IMR-90 (cell line): ENCODE results near the gene EPN1.

Source experiments
- BHLHE40 ChIP-seq: fragments of 150-350 bp; IDR thresholded peaks from 2 replicates; pipeline ENCODE4 v1.6.1; 2016; ENCODE audit warnings: mild to moderate bottlenecking, low read depth, low read length
- CEBPB ChIP-seq: IDR thresholded peaks from 2 replicates; pipeline ENCODE4 v1.6.1; 2012; ENCODE audit warnings: low read depth, low read length, improper control_type of control experiment
- CTCF ChIP-seq: conservative IDR thresholded peaks from 2 replicates; pipeline ENCODE4 v1.5.1; 2012; ENCODE audit warnings: mild to moderate bottlenecking, low read depth, low read length, improper control_type of control experiment
- MAFK ChIP-seq: IDR thresholded peaks from 2 replicates; pipeline ENCODE4 v1.6.1; 2012; ENCODE audit warnings: low read depth, low read length, improper control_type of control experiment
- MAZ ChIP-seq: IDR thresholded peaks from 2 replicates; pipeline ENCODE4 v1.6.1; 2012; ENCODE audit warnings: low read depth, mild to moderate bottlenecking, low read length, improper control_type of control experiment, moderate library complexity, borderline replicate concordance
- MXI1 ChIP-seq: IDR thresholded peaks from 2 replicates; pipeline ENCODE4 v1.6.1; 2012; ENCODE audit warnings: low read depth, mild to moderate bottlenecking, low read length, moderate library complexity, borderline replicate concordance
- NFE2L2 ChIP-seq: fragments of 150-350 bp; IDR thresholded peaks from 2 replicates; pipeline ENCODE4 v1.6.1; 2016; ENCODE audit warnings: low read depth, mild to moderate bottlenecking, low read length
- POLR2A ChIP-seq: IDR thresholded peaks from 2 replicates; pipeline ENCODE4 v1.6.1; 2012; ENCODE audit warnings: mild to moderate bottlenecking, low read depth, low read length
- RAD21 ChIP-seq: IDR thresholded peaks from 2 replicates; pipeline ENCODE4 v1.6.1; 2012; ENCODE audit warnings: low read length, improper control_type of control experiment
- RCOR1 ChIP-seq: IDR thresholded peaks from 2 replicates; pipeline ENCODE4 v1.6.1; 2012; ENCODE audit warnings: mild to moderate bottlenecking, low read length, improper control_type of control experiment; ENCODE audit not compliant: insufficient replicate concordance
- RFX5 ChIP-seq: IDR thresholded peaks from 2 replicates; pipeline ENCODE4 v1.8.0; 2012; ENCODE audit warnings: low read depth, mild to moderate bottlenecking, low read length, moderate library complexity
- SMC3 ChIP-seq: fragments of 150-350 bp; IDR thresholded peaks from 2 replicates; pipeline ENCODE4 v1.6.1; 2016; ENCODE audit warnings: low read depth, mild to moderate bottlenecking, antibody characterized with exemption, low read length, moderate library complexity
- USF2 ChIP-seq: fragments of 150-350 bp; IDR thresholded peaks from 2 replicates; pipeline ENCODE4 v1.6.1; 2017; ENCODE audit warnings: mild to moderate bottlenecking, antibody characterized with exemption, low read length, low read depth

- TF ChIP-seq CTCF: no peak
- TF ChIP-seq POLR2A: no peak
- TF ChIP-seq MXI1: no peak
- TF ChIP-seq RFX5: no peak
- TF ChIP-seq RAD21: no peak
- TF ChIP-seq BHLHE40: no peak
- TF ChIP-seq RCOR1: no peak
- no peak for TF ChIP-seq MAFK
- TF ChIP-seq MAZ: no peak
- TF ChIP-seq CEBPB: no peak
- TF ChIP-seq NFE2L2: no peak
- no peak for TF ChIP-seq SMC3
- TF ChIP-seq USF2: no peak
These were observed 6.2 kb upstream of the EPN1 start for GRCh38 chr19:55668603-55669348.
